Panc1 (cell line): ENCODE data around the gene NDUFV2.

ENCODE experiments used
- CTCF ChIP-seq: fragments of 450-650 bp; IDR thresholded peaks from 2 replicates; pipeline ENCODE4 v1.5.1; 2017; ENCODE audit warnings: mild to moderate bottlenecking
- REST ChIP-seq, 2 experiments: IDR thresholded peaks; 2 replicates each; pipeline ENCODE4 v1.6.1; 2011 to 2012; ENCODE audit warnings: low read depth in 2 of 2, control low read depth in 1 of 2, low read length in 1 of 2, mild to moderate bottlenecking in 1 of 2, moderate library complexity in 1 of 2; ENCODE audit not compliant: insufficient read depth in 1 of 2

- TF ChIP-seq CTCF, result no peak
- no peak for TF ChIP-seq REST (IDR thresholded peaks at IDR 0.05; ENCODE audit: insufficient read depth in 1 of 2, low read depth in 2 of 2, low read length in 1 of 2)
Observed at GRCh38 chr18:9070212-9070611, 32.3 kb upstream of the NDUFV2 start.
